Skin of body (tissue), 2 donors: ENCODE data around the gene MAPK11. TPM values are rescaled to one million over a fixed set of nuclear protein-coding genes. Genes with fewer than 3 reads are reported as not detected.

ENCODE experiments used
- DNase-seq: peaks from one replicate; lab custom pipeline; 2025; lab: John Stamatoyannopoulos, UW
- total RNA-seq: library from RNA; depleted of rRNA; stranded (reverse); fragments of >200 nt; gene quantifications from one replicate; pipeline ENCODE4 v1.2.3, GENCODE V29; 2014

Gene MAPK11
- total RNA-seq, 1 donor from 2014 or later = 5.2 TPM

DNA sequence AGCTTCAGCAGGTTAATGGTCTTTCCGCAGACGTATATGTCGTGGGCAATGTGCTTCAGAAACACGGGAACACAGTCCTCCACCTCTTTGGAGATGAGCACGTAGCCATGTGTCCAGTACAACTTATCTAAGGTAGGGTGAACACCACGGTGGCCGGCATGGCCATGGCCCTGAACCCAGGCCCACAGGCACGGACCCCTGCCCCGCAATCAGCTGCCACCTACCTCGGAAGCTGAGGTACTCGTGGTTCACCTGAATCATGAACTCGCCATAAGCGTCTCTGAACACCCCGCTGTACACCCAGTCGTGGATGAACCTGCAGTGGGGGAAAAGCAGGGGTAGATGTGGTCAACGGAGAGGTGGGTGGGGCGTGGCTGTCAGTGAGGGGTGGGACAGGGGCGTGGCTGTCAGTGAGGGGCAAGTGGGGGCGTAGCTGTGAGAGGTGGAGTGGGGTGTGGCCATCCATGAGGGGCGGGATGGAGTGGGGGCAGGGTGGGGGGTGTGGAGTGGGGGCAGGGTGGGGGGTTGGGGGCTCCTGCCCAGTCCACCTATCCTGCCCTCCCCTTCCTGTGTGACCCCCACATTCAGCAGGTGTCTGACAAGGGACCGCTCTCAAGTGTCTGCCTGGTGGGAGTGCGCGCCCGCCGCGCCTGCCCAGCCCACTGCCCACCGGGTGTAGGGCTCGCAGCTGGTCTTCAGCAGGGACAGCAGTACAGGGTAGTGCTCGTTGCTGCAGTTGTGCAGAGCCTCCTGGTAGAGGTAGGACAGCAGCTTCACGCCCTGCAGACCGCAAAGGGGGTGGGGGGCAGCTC is 43.9 kb downstream of the MAPK11 start:
- DNase-seq = no peak

DNA sequence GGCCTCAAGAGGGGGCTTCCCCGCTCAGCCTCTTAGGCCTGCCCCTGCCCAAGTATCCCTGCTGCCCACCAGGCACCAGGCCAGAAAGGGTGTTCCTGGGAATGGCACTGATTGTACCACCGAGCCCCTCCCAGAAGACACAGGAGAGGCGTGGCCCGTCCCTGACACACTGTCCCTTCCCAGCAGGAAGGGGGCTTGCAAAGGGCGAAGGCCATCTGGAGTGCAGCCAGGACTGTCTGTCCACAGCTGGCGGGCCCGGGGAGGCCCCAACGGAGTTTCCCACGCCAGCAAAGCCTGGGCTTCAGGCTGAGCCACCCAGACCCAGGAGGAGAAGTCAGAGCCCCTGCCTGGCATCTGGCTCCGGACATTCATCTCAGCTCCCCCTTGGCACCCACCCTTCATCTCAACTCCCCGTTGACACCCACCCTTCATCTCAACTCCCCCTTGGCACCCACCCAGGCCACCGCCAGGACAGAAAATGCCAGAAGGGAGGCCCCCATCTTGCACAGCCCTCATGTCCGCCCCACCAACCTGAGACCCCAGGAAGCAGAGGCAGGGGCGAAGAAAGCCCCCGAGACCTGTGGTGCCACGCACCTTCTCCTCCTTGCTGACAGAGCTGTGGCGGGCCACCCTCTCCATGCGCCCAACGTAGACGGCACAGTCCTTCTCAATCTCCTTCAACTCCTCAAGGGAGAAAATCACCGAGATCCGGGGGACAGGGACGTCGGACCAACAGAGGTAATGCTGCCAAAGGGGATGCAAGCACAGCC is 44.8 kb downstream of the MAPK11 start:
- DNase-seq = no peak

DNA sequence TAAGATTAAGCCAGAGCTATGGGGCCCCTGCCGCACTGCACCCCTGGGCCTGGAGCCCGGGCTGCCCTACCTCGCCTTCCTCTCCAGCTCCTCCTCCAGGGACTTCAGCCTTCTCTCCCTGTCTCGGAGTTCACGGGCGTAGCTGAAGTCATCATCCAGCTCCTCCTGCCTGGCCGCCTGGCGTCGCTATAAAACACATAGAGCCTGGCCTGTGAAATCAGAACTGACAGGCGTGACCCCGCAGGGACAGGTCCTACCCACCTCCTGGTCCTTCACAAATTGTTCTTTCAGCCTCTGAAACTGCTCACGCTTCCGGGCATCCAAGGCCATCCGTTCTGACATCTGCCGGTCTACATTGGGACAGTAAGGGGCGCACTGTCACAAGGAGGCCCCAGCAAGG is 46.1 kb downstream of the MAPK11 start:
- no peak for DNase-seq

DNA sequence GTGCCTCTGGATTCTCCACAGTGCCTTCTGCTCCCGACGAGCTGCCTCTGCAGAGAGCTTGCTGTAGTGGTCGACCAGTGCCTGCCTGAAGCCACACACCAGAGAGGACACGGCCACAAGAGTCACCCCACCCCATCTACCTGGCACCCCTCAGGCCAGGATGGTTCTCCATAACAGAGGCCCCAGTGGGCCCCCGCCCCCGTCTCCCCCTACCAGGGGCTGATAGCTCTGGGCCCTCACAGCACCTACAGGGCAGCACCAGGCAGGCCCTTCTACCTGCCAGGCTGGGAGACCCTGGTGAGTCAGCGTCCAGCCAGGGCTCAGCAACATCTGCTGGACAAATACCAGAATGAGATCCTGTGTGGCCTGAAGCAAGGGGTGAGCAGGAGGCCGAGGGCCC is 47.7 kb downstream of the MAPK11 start:
- DNase-seq = no peak

DNA sequence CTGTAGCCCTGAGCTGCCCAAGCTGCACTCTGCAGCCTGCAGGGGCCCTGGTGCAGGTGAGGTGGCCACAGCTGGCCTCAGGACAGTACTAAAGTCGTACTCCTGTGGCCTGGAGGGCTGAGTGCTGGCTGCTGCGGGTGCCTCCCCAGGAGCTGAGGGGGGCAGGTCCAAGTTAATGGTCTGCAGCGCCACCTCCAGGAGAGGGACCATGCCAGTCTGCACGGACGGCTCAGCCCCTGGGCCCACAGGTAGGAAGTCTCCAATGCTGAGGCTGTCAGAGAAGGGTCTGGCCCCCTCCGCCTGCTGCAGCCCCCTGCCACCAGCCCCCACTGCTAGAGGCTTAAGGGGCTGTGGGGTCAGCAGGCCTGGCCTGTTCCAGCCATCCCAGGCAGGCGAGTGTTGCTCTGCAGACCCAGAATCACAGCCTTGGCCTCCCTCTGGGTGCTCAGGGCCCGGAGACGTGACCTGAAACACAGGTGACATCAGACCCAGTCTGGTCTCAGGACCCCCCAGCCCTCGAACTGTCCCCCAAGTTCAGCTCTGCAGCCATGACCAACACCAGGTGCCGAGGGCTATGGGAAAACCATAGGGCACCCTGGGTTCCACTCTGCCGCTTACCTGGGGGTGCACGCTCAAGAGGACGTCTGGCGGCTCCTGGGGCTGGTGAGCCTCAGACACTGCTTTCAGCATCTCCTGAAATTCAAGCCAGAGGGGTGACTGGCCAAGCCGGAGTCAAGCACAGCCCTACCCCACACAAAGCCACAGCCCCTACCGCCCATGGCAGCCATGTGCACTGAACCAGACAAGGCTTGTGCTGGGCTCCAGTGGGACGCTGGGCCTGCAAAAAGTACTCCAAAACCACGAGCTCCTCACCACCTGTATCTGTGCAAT is 48.5 kb downstream of the MAPK11 start:
- DNase-seq = no peak

DNA sequence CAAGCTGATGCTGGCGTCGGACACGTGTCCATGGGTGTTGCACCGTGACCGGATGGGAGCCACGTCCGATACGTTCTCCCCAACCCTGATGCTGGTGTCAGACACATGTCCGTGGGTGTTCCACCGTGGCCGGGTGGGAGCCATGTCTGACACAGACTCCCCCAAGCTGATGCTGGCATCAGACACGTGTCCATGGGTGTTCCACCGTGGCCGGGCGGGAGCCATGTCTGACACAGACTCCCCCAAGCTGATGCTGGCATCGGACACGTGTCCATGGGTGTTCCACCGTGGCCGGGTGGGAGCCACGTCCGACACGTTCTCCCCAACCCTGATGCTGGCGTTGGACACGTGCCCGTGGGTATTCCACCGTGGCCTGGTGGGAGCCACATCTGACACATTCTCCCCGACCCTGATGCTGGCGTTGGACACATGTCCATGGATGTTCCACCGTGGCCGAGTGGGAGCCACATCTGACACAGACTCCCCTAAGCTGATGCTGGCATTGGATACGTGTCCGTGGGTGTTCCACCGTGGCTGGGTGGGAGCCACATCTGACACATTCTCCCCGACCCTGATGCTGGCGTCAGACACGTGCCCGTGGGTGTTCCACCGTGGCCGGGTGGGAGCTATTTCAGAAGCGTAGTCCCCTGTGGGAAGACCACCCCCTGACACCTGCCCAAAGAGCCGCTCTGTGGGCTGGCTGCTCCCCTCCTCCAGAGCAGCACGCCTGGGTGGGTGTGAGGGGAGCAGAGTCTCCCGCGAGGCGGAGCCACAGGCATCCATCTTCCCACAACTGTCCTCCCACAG is 49.4 kb downstream of the MAPK11 start:
- no peak for DNase-seq

DNA sequence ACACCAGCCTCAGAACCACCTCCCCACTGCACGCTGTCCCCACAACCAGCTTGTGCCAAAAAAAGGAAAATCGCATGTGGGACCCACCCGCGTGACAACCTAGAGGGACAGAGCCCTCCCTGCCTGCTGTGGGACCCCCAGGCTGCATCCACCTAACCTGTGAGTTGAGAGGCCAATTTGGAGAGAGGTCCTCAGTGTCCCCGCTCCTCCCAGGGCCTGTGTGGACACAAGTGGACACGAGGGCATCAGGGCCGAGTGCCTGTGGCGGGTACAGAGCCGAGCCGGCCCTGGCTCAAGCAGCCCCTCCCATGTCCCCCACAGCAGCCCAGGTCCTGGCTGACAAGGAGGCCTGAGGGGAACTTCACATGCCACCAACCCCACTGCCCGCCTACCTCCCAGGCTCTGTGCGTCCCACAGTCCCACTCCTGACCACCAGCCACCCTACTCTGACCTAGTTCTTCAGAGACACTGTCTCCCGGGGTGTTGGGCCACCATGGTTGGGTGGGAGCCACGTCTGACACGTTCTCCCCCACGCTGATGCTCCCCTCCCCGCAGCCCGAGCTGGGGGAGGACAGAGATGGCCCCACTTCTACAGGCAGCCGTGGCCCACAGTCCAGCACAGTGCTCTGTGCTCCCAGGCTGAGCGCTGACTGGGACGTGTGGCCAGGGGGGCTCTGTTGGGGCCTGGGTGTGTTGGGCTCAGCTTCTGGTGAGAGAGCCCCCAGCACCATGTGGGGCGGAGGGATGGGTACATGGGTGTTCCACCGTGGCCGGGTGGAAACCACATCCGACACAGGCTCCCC is 50.2 kb downstream of the MAPK11 start:
- DNase-seq = no peak

DNA sequence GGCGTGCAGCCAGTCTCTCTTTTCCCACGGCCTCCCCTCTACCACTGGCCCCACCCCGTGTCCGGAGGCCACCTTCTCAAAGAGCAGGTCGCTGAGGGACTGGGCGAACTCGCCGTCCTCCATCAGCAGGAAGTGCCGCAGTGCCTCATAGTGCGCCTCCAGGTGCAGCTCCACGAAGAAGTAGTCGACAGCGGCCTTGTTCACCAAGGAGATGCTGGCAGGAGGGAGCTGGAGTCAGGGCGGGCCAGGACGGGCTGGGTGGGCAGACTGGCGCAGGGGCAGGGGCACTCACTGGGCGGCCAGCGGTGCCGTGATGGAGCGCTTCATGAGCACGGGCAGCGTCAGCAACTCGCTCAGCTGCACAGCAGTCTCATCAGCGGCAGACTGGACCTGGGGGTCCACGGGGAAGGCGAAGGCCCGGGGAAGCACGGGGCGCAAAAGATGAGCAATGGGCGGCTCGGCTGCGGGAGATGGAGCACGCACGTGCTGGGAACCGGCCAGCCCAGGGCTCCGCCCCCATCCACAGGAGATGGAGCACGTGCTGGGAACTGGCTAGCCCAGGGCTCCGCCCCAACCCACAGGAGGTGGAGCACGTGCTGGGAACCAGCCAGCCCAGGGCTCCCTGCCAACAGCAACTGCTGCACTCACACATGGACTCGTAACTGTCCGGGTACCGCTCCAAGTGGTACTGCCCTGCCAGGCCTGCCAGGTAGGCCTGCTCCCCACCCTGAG is 51.0 kb downstream of the MAPK11 start:
- DNase-seq = peak; percentile 19

DNA sequence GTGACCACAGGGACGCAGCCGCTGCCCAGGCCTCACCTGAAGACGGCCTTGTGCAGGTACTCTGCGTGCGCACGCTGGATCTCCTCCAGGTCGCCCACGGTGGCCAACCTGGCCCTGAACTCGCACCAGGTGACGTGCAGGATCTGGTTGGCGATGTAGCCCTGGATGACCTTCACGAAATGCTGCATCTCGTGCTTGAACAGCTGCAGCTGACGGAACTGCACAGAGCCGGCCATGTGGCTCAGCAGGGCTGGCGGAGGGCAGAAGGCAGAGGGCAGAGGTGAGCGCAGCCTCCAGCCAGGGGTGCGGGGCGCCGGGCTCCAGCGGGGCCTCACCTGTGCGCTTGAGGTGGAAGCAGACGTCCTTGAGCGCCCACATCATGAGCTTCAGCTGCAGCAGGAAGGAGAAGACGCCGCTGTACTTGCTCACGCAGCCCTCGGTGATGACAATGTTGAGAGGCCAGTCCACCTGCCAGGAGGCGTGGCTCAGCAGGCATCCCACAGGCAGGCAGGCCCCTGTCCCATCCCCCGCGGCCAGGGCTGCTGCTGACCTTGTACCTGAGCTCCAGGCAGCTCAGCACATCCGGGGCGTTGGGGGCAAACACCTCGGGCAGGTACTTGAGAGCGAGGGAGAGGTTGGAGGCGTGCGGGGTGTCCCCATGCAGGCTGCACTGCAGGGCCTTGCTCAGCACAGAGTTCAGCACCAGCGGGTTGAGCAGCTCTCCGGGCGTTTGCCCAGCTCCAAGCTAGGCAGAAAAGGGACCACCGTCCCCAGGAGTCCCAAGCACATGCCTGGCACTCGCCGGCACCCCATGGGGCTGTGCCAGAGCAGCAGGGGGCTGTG is 51.8 kb downstream of the MAPK11 start:
- DNase-seq = no peak

DNA sequence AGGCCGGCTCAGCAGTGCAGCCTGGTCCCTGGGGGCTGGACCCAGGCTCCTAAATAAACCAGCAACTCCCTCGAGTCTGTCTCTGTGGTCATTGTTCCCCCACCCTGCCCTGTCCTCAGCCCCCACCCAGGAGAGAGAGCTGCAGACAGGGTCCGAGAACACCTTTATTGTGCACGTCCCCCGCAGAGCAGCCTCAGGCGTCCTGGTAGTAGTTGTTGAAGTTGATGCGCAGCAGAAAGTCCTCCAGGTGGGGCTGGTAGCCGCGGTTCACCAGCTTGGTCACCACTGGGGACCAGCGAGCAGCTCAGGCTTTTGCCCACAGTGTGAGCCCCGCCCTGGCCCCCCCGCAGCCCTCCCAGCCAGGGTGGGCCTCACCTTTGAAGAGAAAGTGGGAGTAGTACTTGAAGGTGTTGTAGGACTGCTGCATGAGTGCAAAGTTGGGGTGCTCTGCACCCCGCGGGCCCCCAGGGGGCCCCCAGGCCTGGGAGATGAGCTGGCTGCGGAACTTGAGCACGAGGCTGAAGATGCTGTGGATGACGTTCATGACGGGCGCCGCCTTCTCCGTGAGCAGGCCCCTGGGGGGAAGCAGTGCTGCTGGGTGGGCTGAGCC is 52.5 kb downstream of the MAPK11 start:
- no peak for DNase-seq

DNA sequence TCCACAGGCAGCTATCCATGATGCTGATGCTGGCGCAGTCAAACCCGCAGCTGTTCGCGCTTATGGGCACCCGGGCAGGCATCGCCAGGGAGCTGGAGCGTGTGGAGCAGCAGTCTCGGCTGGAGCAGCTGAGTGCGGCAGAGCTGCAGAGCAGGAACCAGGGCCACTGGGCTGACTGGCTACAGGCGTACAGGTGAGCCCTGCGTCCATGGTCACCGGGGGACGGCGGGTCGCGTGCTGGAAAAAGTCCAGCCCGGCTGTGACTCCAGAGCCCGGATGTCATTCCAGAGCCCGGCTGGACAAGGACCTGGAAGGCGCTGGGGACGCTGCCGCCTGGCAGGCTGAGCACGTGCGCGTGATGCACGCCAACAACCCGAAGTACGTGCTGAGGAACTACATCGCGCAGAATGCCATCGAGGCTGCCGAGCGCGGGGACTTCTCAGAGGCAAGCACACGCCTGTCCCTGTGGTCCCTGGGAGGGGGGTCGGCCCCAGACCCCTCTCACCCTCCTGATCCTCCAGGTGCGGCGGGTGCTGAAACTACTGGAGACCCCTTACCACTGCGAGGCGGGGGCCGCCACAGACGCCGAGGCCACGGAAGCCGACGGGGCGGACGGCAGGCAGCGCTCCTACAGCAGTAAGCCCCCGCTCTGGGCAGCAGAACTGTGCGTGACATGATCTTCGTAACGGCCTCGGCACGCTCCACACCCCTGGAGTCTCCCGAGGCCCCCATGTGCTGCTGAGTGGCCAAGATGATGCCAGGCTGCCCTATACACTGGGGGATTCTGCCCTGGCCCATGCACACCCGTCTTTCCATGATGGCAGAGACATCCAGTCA is 53.3 kb downstream of the MAPK11 start:
- DNase-seq = no peak

DNA sequence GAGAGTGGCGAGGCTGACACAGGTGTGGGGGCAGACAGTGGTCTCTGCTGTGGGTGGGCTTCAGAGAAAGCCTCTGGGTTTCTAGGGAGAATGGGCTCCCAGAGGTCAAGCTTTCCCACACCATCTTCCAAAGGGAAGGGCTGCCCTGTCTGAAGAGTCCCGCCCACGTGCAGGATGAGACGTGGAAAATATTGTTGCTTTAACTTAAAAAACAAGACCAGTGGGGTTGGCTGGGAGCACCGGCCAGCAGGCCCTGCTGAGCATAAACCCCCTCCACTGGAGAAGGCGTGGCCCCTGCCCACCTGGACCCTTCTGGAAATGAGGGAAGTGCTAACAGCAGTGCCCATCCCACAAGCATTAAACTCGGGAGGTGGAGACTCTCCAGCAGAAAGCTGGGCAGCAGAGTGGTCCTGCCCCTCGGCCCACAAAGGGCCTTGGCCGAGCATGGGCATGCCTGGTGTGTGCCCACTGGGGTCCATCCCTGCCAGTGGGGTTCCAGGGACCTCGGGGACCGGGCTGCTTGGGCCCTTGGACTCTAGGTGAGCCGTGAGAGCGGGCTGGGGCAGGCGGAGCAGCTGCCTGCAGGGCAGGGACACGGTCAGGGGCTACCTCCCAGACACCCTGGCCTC is 54.0 kb downstream of the MAPK11 start:
- no peak for DNase-seq

DNA sequence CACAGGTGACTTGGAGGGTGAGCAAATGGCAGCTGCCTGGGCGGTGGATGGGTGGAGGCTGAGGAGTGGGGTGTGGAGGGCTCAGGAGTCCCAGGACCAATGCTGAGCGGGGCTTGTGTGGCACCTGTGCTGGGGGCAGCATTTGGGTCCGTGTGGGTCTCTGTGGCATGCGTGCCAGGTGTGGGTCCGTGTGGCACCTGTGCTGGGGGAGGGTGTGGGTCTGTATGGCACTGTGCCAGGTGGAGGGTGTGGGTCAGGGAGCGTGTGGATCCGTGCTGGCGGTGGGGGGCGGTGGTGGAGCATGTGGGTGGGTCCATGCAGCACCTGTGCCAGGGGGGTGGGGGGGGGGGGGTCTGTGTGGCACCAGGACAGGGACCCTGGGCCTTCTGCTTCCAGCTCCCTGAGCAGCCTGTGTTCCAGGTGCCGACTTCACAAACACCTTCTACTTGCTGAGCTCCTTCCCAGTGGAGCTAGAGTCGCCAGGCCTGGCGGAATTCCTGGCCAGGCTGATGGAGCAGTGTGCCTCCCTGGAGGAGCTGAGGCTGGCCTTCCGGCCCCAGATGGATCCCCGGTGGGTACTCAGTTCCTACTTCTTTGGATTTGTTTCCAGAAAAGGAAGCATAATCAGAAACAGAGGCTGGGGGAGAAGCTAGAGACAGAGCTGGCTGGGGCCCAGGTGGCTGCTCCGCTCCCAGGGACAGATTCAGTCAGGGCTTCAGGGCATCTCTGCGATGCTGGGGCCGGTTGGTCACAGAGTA is 54.7 kb downstream of the MAPK11 start:
- DNase-seq = peak; percentile 13
